Amniotic epithelial cell (primary cell): ENCODE data around the gene NUDT14.

ENCODE experiments used
- DNase-seq: peaks from one replicate; pipeline ENCODE4 v3.0.0-alpha.2; 2010; ENCODE audit warnings: low read depth

NUDT14 gene

DNA sequence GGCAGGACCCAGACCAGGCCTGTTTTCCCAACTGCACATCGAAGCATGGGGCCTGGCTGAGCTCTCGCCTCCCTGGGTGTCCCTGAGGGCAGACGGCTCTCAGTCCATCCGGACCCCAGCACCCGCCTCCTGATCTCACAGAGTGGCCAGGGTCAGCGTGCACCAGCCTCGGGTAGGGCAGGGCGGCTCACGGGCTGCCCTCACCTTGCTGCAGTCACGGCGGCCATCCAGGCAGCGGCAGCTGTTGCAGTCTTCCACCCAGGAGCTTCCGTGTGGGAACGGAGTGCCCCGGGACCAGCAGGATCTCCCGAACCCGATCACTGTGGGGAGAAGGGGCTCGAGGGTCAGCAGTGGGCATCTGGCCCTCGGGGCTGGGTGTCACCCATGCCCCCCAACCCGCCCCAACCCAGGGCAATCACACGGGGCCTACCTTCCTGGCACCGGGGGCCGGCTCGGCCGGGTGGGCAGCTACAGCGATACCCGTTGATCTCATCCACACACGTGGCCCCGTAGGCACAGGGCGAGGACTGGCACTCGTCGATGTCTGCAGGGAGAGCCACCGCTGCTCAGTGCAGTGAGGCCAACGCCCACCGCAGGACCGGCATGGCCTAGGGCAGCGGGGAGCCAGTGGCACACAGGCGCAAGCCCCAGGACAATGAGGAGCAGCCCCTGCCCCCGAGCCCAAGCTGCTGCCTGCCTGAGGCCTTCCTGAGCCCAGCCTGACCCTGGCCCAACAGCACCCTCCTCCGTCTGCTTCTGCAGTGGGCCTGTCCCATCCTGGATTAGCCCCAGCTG is 34.7 kb downstream of the NUDT14 start:
- no peak for DNase-seq

- no peak for DNase-seq
Observed at GRCh38 chr14:105145381-105146180, 35.5 kb downstream of the NUDT14 start.

- no peak for DNase-seq
Observed at GRCh38 chr14:105144666-105145380, 36.3 kb downstream of the NUDT14 start.

GRCh38 chr14:105144026-105144665 is 37.0 kb downstream of the NUDT14 start:
- no peak for DNase-seq

DNA sequence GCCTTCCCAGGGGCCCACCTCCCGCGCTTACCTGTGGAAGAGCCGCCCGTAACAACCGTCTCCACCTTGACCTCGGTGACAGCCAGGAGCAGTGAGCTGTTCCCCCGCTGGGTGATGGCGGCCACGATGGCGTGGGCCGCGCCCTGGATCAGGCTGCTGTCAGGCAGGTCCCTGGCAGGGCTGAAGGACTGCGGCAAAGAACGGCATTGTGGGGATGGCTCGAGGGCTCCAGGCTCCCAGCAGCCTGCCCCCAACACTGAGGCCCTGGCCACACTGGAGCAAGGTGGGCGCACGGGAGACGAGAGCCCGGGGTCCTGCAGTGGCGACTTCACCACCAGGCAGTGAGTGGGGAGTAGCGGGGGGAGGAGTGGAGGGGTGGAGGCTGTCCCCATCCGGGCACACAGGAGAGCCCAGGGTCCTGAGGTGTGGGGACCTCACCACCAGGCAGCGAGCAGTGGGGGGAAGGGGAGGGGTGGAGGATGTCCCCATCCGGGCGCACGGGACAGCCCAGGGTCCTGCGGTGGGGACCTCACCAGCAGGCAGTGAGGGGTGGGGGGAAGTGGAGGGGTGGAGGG is 37.6 kb downstream of the NUDT14 start:
- DNase-seq, result no peak

DNA sequence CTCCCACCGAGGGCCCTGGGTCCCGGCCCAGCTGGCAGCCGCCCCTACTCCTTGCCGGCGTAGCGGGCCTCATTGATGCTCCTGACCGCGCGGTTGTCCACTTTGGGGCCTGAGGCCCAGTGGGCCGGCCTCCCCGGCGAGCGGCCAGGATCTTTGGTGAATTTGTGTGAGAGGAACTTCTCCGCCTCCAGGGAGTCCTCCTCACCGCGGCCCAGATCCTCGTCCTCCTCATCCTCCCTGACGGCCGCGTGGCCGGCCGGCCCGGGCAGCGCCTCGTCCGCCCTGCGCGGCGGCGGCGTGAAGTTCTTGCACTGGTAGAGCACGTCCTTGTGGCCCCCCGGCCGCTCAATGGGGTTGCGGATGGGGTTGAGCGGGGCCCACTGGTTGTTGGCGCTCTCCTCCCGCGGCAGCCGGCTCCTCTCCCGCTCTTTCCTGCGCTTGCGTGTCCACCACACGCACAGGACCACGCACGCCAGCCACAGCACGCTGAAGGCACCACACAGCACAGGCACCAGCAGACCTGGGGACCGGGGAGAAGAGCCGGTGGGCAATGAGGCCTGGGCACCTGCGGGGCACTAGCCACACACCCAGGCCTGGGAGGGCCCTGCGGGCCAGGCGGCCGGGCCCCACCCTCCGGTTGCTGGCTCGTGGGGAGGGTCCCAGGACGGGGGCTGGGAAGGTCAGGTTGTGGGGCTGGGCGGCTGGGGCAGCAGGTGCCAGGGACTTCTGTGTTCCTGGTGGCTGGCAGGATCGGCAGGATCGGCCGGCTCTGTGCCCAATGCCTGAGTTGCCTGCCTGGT is 38.3 kb downstream of the NUDT14 start:
- no peak for DNase-seq

- no peak for DNase-seq
Observed at GRCh38 chr14:105141486-105142281, 39.4 kb downstream of the NUDT14 start.

- no peak for DNase-seq
Observed at GRCh38 chr14:105141026-105141425, 40.1 kb downstream of the NUDT14 start.

GRCh38 chr14:105140581-105140980 is 40.5 kb downstream of the NUDT14 start:
- DNase-seq, result no peak

DNA sequence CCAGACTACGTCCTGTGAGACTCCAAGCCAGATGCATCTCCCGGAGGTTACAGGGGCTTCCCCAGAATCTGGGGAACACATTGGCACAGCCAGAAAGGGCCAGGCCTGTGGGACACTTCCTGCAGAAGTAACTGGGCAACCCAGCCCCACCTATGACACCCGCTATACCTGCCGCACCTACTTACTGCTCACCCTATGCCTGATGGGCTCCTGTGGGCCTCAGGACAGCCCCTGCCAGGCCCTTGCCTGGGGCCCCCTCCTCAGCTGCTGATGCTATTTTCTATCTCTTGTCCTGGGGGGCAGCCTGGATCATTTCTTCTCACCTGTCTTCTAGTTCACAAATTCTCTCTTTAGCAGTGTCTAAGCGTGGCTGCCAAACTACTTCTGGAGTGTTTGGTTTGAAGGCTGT is 41.3 kb downstream of the NUDT14 start:
- DNase-seq, result no peak

- no peak for DNase-seq
Observed at GRCh38 chr14:105139212-105139825, 41.8 kb downstream of the NUDT14 start.

GRCh38 chr14:105138551-105139111 is 42.5 kb downstream of the NUDT14 start:
- DNase-seq, result no peak

DNA sequence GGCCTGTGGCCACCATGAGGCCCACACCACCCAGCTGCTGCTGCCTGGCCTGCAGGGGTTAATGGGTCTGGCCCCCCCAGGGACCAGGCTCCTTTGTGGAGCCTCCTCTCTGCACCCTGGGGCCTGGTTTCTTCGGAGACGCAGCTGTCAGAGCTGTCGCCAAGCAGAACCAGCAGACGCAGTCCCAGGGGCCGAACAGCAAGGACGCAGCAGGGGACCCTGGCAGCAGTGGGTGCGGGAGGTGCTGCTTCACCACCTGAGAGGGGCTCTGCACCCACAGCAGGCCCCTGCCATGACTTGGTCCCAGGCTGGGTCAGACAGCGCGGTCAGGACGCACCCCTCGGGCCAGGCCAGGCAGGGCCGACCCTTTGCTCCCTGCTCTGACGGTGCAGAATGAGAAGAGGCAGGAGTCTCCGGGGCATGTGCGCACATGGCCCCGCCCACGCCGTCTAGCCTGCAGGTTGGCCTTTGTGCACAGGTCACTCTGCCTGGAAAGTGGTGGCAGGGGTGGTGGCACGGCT is 43.0 kb downstream of the NUDT14 start:
- no peak for DNase-seq

- no peak for DNase-seq
Observed at GRCh38 chr14:105137481-105138020, 43.6 kb downstream of the NUDT14 start.

GRCh38 chr14:105136401-105137322 is 44.5 kb downstream of the NUDT14 start:
- no peak for DNase-seq

GRCh38 chr14:105135700-105136395 is 45.3 kb downstream of the NUDT14 start:
- no peak for DNase-seq
